NB4 (cell line): ENCODE data around the gene CCDC186.

ENCODE experiments used
- POLR2A ChIP-seq: IDR thresholded peaks from 2 replicates; pipeline ENCODE4 v1.6.1; 2011; ENCODE audit warnings: mild to moderate bottlenecking; ENCODE audit not compliant: insufficient read length; ENCODE audit errors: extremely low read depth
- TF ChIP-seq, protein P1 (sequence below): IDR thresholded peaks from one replicate; pipeline ENCODE4 v1.5.1; 2012; ENCODE audit warnings: low read depth, low read length

DNA sequence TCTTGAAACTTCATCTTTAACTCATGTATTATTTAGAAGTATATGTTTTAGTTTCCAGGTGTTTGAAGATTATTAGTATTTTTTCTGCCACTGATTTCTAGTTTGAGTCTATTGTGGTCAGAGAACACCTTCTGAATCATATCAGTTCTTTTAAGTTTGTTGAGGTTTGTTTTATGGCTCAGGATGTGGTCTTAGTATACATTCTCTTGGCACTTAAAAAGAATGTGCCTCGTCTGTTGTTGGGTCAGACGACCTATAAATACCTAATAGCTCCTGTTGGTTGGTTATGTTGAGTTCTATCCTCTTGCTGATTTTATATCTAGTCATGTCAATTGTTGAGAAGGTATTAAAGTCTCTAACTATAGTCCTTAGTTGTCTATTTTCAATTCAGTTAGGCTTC is 21.1 kb upstream of the CCDC186 start:
- no peak for TF ChIP-seq POLR2A
- TF ChIP-seq, protein P1, sequence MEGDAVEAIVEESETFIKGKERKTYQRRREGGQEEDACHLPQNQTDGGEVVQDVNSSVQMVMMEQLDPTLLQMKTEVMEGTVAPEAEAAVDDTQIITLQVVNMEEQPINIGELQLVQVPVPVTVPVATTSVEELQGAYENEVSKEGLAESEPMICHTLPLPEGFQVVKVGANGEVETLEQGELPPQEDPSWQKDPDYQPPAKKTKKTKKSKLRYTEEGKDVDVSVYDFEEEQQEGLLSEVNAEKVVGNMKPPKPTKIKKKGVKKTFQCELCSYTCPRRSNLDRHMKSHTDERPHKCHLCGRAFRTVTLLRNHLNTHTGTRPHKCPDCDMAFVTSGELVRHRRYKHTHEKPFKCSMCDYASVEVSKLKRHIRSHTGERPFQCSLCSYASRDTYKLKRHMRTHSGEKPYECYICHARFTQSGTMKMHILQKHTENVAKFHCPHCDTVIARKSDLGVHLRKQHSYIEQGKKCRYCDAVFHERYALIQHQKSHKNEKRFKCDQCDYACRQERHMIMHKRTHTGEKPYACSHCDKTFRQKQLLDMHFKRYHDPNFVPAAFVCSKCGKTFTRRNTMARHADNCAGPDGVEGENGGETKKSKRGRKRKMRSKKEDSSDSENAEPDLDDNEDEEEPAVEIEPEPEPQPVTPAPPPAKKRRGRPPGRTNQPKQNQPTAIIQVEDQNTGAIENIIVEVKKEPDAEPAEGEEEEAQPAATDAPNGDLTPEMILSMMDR, result no peak
